ENCODE measurements around the gene DENND1A.
"Not testable (repeated sequence)": the region's sequence is repeated elsewhere in the genome, so short reads cannot be mapped to it uniquely, and the experiment has no call there.

Gene DENND1A

GRCh38 chr9:123929870-123930831, at the start of gene DENND1A:
DENND1A (minus strand) TSS chr9:123930126; CDS start chr9:123929905, 221 bp downstream.
- peak; percentile 50 for DNase-seq

- DNase-seq = no peak
Observed at GRCh38 chr9:123978981-123979380, 49.1 kb upstream of the DENND1A start.

- not testable (repeated sequence) for DNase-seq
Observed at GRCh38 chr9:123976579-123976978, 46.7 kb upstream of the DENND1A start.

- DNase-seq = no peak
Observed at GRCh38 chr9:123975871-123976270, 45.9 kb upstream of the DENND1A start.

- DNase-seq = no peak
Observed at GRCh38 chr9:123974471-123974870, 44.5 kb upstream of the DENND1A start.

- no peak for DNase-seq
Observed at GRCh38 chr9:123973590-123974223, 43.8 kb upstream of the DENND1A start.

GRCh38 chr9:123972618-123973017, 42.7 kb upstream of the DENND1A start:
- no peak for DNase-seq

- no peak for DNase-seq
Observed at GRCh38 chr9:123967323-123967722, 37.4 kb upstream of the DENND1A start.

GRCh38 chr9:123965801-123966686, 36.1 kb upstream of the DENND1A start:
- no peak for DNase-seq

GRCh38 chr9:123964761-123965160, 34.8 kb upstream of the DENND1A start:
- no peak for DNase-seq

- no peak for DNase-seq
Observed at GRCh38 chr9:123960965-123961364, 31.0 kb upstream of the DENND1A start.

- no peak for DNase-seq
Observed at GRCh38 chr9:123960366-123960765, 30.4 kb upstream of the DENND1A start.

- no peak for DNase-seq
Observed at GRCh38 chr9:123959787-123960186, 29.9 kb upstream of the DENND1A start.

GRCh38 chr9:123957731-123958130, 27.8 kb upstream of the DENND1A start:
- no peak for DNase-seq

- no peak for DNase-seq
Observed at GRCh38 chr9:123957168-123957721, 27.3 kb upstream of the DENND1A start.

- no peak for DNase-seq
Observed at GRCh38 chr9:123955637-123956036, 25.7 kb upstream of the DENND1A start.

GRCh38 chr9:123954518-123955280, 24.8 kb upstream of the DENND1A start:
- no peak for DNase-seq

- DNase-seq = no peak
Observed at GRCh38 chr9:123952641-123953495, 22.9 kb upstream of the DENND1A start.

- DNase-seq = no peak
Observed at GRCh38 chr9:123948286-123948685, 18.4 kb upstream of the DENND1A start.

- no peak for DNase-seq
Observed at GRCh38 chr9:123947326-123947725, 17.4 kb upstream of the DENND1A start.
